HEK293 (cell line): ENCODE results near the gene AQP1.

Experiments used
- CTCF ChIA-PET: fragments of 350-600 bp; formaldehyde crosslinking; extraction: SDS; loops from one replicate; lab custom pipeline; 2021; ENCODE audit warnings: antibody characterized with exemption; lab: Yijun Ruan, JAX
- POLR2A ChIA-PET: fragments of 300-600 bp; formaldehyde crosslinking; extraction: SDS; loops from one replicate; lab custom pipeline; 2020; ENCODE audit warnings: antibody characterized with exemption, inconsistent platforms; lab: Yijun Ruan, JAX
- H3K27ac ChIP-seq: fragments of 200-500 bp; sonication (Bioruptor generic); 2 replicates; pipeline ENCODE4 v1.5.1; 2014; ENCODE audit warnings: low read depth, low read length, control low read depth, inconsistent platforms; ENCODE audit errors: extremely low read depth
- H3K36me3 ChIP-seq, 2 experiments: fragments of 200-500 bp in 1 of 2; sonication (Bioruptor generic) in 1 of 2; 1 replicate in 1 of 2; 2 replicates in 1 of 2; pipeline ENCODE4 v1.5.1; 2014 to 2017; ENCODE audit warnings: inconsistent platforms in 2 of 2, low read length in 2 of 2; ENCODE audit not compliant: control insufficient read depth in 2 of 2, insufficient read depth in 1 of 2
- H3K4me1 ChIP-seq: fragments of 200-500 bp; sonication (Bioruptor generic); 2 replicates; pipeline ENCODE4 v1.5.1; 2014; ENCODE audit warnings: mild to moderate bottlenecking, low read length, inconsistent platforms; ENCODE audit not compliant: control insufficient read depth, insufficient read depth
- H3K4me3 ChIP-seq: 2 replicates; pipeline ENCODE4 v1.5.1; 2011; ENCODE audit warnings: low read depth, mild to moderate bottlenecking, control low read depth, low read length, moderate library complexity
- H3K9me3 ChIP-seq: fragments of 200-500 bp; sonication (Bioruptor generic); 2 replicates; pipeline ENCODE4 v1.5.1; 2014; ENCODE audit warnings: low read depth, low read length, inconsistent platforms; ENCODE audit not compliant: control insufficient read depth, insufficient read depth
- FEZF1 ChIP-seq: fragments of 450-650 bp; formaldehyde crosslinking; IDR thresholded peaks from 2 replicates; pipeline ENCODE4 v1.5.1; 2016; ENCODE audit warnings: missing biosample characterization, missing genetic modification characterization
- GLI4 ChIP-seq: fragments of 450-650 bp; formaldehyde crosslinking; IDR thresholded peaks from 2 replicates; pipeline ENCODE4 v1.5.1; 2016; ENCODE audit warnings: missing biosample characterization, missing genetic modification characterization
- KLF10 ChIP-seq: fragments of 450-650 bp; IDR thresholded peaks from 2 replicates; pipeline ENCODE4 v1.5.1; 2018; ENCODE audit warnings: missing biosample characterization, mild to moderate bottlenecking, missing genetic modification characterization
- MEIS1 ChIP-seq: sonication (generic); formaldehyde crosslinking; IDR thresholded peaks from 2 replicates; pipeline ENCODE4 v1.8.1; 2022; ENCODE audit warnings: missing genetic modification reagents, mild to moderate bottlenecking, borderline replicate concordance
- MYNN ChIP-seq: fragments of 450-650 bp; formaldehyde crosslinking; IDR thresholded peaks from 2 replicates; pipeline ENCODE4 v1.5.1; 2016; ENCODE audit warnings: missing biosample characterization, missing genetic modification characterization, borderline replicate concordance
- ZIC2 ChIP-seq: fragments of 450-650 bp; formaldehyde crosslinking; IDR thresholded peaks from 2 replicates; pipeline ENCODE4 v1.5.1; 2016; ENCODE audit warnings: missing biosample characterization, missing genetic modification characterization
- ZNF10 ChIP-seq: fragments of 450-650 bp; formaldehyde crosslinking; IDR thresholded peaks from 2 replicates; pipeline ENCODE4 v1.5.1; 2017; ENCODE audit warnings: missing biosample characterization, missing genetic modification characterization
- ZNF157 ChIP-seq: fragments of 450-650 bp; formaldehyde crosslinking; IDR thresholded peaks from 2 replicates; pipeline ENCODE4 v1.5.1; 2016; ENCODE audit warnings: missing biosample characterization, missing genetic modification characterization
- ZNF202 ChIP-seq: fragments of 450-650 bp; formaldehyde crosslinking; IDR thresholded peaks from 2 replicates; pipeline ENCODE4 v1.5.1; 2016; ENCODE audit warnings: missing biosample characterization, missing genetic modification characterization, borderline replicate concordance
- ZNF248 ChIP-seq: fragments of 450-650 bp; formaldehyde crosslinking; IDR thresholded peaks from 2 replicates; pipeline ENCODE4 v1.5.1; 2017; ENCODE audit warnings: missing biosample characterization, missing genetic modification characterization
- ZNF530 ChIP-seq: fragments of 450-650 bp; formaldehyde crosslinking; IDR thresholded peaks from 2 replicates; pipeline ENCODE4 v1.5.1; 2016; ENCODE audit warnings: low read depth, missing biosample characterization, missing genetic modification characterization
- ZNF585B ChIP-seq: fragments of 450-650 bp; formaldehyde crosslinking; IDR thresholded peaks from 2 replicates; pipeline ENCODE4 v1.5.1; 2016; ENCODE audit warnings: missing biosample characterization, missing genetic modification characterization
- ZNF600 ChIP-seq: fragments of 450-650 bp; formaldehyde crosslinking; IDR thresholded peaks from 2 replicates; pipeline ENCODE4 v1.5.1; 2016; ENCODE audit warnings: missing biosample characterization, missing genetic modification characterization
- ZNF623 ChIP-seq: fragments of 450-650 bp; formaldehyde crosslinking; IDR thresholded peaks from 2 replicates; pipeline ENCODE4 v1.5.1; 2016; ENCODE audit warnings: missing biosample characterization, missing genetic modification characterization
- TF ChIP-seq, protein P1 (sequence below): fragments of 450-650 bp; formaldehyde crosslinking; IDR thresholded peaks from 2 replicates; pipeline ENCODE4 v1.5.1; 2016; ENCODE audit warnings: missing biosample characterization, missing genetic modification characterization
- TF ChIP-seq, protein P2 (sequence below): fragments of 450-650 bp; formaldehyde crosslinking; IDR thresholded peaks from 2 replicates; pipeline ENCODE4 v1.5.1; 2016; ENCODE audit warnings: missing biosample characterization, missing genetic modification characterization, borderline replicate concordance

The AQP1 gene

DNA sequence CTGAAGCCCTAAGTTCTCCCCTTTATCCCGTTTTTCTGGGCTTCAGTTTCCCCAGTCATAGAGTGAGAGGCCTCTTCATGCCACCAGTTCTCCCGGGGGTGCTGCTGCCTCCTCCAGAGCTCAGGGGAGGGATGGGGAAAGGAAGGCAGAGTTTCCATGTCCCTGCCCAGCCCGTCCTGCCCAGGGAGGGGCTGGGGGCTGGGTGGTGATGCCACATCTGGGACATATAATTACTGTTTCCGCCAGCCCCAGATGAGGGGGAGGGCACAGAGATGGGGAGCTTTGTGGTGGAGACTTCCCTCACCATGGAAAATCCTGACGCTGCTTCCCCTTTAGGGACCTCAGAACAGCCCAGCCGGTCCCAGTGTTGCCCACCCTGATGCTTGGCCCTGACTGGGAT lies 4.1 kb downstream of the AQP1 start:
- POLR2A ChIA-PET, result no interaction called here

DNA sequence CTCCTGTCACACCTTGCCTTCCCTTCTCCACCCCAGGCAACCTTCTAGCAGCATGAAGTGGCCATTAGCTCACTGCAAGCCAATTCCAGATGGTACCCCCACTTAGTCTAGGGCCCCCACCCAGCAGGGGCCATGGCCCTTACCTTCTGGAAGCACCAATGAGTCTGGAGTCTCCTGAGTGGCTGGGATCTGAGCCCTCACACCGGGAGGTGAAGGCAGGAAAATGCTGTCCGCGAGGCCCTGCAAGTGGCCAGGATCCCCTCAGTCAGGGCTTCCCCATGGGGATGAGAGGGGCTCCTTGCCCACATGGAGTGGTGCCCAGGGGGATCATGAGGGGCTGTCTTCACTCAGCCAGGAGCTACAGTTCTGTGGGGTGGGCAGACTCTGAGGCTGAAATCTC lies 4.6 kb downstream of the AQP1 start:
- Histone ChIP-seq H3K36me3 (no peaks in the 10 kb centered on the region), H3K9me3 (no peaks in the 10 kb centered on the region), H3K4me1 (no peaks in the 10 kb centered on the region), H3K4me3 (no peak overlapping the region), H3K27ac (no peak overlapping the region)
- TF ChIP-seq, protein P1, sequence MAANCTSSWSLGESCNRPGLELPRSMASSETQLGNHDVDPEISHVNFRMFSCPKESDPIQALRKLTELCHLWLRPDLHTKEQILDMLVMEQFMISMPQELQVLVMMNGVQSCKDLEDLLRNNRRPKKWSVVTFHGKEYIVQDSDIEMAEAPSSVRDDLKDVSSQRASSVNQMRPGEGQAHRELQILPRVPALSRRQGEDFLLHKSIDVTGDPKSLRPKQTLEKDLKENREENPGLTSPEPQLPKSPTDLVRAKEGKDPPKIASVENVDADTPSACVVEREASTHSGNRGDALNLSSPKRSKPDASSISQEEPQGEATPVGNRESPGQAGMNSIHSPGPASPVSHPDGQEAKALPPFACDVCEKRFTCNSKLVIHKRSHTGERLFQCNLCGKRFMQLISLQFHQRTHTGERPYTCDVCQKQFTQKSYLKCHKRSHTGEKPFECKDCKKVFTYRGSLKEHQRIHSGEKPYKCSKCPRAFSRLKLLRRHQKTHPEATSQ (tag by site-specific recombination), result no peak
- TF ChIP-seq GLI4 (tag by site-specific recombination) (no peak), ZIC2 (tag by site-specific recombination) (peak; percentile 79), FEZF1 (no peak)
- ChIA-PET POLR2A (no interaction called here), CTCF (no interaction called here)

More for the DNA sequence above, 4.1 kb downstream of the AQP1 start:
- H3K27ac ChIP-seq, result no peak overlapping the region
- H3K4me3 ChIP-seq, result no peak overlapping the region
- CTCF ChIA-PET, result interaction anchor here (0.6 kb wide), 1 partner anchor 676 kb away, joined by 4 read pairs; no protein-coding TSS in a partner anchor
- no peaks in the 10 kb centered on the region for H3K36me3 ChIP-seq
- no peak for TF ChIP-seq ZNF157 (tag by site-specific recombination)
- no peak for TF ChIP-seq ZNF623 (tag by site-specific recombination)
- TF ChIP-seq, all 188 proteins: peak for 0
- no peaks in the 10 kb centered on the region for H3K4me1 ChIP-seq
- no peaks in the 10 kb centered on the region for H3K9me3 ChIP-seq

DNA sequence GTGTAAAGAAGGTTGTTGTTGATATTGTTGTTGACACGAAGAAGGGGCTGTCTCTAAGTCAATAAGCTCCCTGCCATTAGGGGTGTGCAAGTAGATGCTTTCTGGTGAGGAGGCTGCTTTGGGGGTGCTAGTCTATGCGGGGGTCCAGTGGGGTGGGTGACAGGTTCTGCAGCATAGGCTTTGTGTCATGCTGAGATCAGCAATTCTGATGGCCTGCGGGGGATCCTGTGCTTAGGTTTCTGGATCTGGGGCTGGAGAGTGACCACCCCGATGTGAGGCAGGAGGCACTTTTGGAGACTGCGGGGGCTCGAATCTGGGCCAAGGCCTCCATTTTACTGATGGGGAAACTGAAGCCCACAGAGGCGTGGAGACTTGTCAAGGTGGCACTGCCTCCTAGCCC lies 5.1 kb downstream of the AQP1 start:
- Histone ChIP-seq H3K4me3 (no peak overlapping the region), H3K9me3 (no peaks in the 10 kb centered on the region), H3K27ac (no peak overlapping the region), H3K36me3 (no peaks in the 10 kb centered on the region)
- no peak for TF ChIP-seq MEIS1 (CRISPR knock-in tag)
- no peak for TF ChIP-seq MYNN (tag by site-specific recombination)
- TF ChIP-seq ZNF202, result no peak
- TF ChIP-seq ZNF10 (tag by site-specific recombination), result no peak
- TF ChIP-seq ZNF600 (tag by site-specific recombination), result no peak
- no peak for TF ChIP-seq KLF10 (tag by site-specific recombination)
- no peak for TF ChIP-seq ZNF585B (tag by site-specific recombination)
- TF ChIP-seq, all 188 proteins: peak for 0
- POLR2A ChIA-PET, result no interaction called here
- H3K4me1 ChIP-seq, result no peaks in the 10 kb centered on the region
- CTCF ChIA-PET, result no interaction called here

DNA sequence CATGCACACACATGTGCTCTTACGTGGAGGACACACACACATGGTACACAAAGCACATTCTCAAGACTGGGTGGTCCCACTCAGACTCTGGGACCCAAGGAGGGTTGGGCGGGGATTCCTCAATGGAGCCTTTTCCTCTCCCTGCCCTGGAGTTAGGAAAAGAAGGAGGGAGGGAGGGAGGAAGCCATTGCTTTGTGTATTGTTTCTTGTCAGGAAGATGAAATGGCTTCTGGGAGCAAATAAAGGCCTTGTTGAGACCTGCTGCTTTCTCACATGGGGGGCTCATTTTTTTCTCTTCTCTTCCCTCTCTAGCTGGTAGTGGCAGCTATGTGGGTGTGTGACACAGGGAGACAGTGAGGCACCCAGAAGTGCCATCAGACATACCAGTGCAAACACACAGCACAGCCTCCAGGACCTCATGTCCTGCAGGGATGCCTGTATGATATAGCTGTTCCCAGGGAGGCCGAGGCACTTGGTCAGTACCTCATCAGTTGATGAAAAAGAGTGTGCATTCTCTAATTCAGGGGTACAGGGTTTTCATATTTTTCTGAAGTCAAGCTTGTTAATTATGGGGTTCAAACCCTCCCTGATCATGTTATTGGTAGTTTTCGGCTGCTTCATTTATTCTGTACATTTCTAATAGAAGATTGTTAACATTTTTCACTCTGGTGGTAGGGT lies 5.7 kb downstream of the AQP1 start:
- CTCF ChIA-PET, result interaction anchor here (0.7 kb wide), 2 partner anchors 197 to 1465 kb away, joined by 3 read pairs; no protein-coding TSS in a partner anchor
- Histone ChIP-seq H3K36me3 (no peaks in the 10 kb centered on the region), H3K9me3 (no peaks in the 10 kb centered on the region), H3K4me1 (no peaks in the 10 kb centered on the region)
- POLR2A ChIA-PET, result no interaction called here
- TF ChIP-seq ZNF10 (tag by site-specific recombination) (peak; percentile 62; the same call in 1 of the 2 replicates), ZNF530 (no peak), GLI4 (tag by site-specific recombination) (no peak), ZNF248 (tag by site-specific recombination) (no peak)
- TF ChIP-seq, protein P2, sequence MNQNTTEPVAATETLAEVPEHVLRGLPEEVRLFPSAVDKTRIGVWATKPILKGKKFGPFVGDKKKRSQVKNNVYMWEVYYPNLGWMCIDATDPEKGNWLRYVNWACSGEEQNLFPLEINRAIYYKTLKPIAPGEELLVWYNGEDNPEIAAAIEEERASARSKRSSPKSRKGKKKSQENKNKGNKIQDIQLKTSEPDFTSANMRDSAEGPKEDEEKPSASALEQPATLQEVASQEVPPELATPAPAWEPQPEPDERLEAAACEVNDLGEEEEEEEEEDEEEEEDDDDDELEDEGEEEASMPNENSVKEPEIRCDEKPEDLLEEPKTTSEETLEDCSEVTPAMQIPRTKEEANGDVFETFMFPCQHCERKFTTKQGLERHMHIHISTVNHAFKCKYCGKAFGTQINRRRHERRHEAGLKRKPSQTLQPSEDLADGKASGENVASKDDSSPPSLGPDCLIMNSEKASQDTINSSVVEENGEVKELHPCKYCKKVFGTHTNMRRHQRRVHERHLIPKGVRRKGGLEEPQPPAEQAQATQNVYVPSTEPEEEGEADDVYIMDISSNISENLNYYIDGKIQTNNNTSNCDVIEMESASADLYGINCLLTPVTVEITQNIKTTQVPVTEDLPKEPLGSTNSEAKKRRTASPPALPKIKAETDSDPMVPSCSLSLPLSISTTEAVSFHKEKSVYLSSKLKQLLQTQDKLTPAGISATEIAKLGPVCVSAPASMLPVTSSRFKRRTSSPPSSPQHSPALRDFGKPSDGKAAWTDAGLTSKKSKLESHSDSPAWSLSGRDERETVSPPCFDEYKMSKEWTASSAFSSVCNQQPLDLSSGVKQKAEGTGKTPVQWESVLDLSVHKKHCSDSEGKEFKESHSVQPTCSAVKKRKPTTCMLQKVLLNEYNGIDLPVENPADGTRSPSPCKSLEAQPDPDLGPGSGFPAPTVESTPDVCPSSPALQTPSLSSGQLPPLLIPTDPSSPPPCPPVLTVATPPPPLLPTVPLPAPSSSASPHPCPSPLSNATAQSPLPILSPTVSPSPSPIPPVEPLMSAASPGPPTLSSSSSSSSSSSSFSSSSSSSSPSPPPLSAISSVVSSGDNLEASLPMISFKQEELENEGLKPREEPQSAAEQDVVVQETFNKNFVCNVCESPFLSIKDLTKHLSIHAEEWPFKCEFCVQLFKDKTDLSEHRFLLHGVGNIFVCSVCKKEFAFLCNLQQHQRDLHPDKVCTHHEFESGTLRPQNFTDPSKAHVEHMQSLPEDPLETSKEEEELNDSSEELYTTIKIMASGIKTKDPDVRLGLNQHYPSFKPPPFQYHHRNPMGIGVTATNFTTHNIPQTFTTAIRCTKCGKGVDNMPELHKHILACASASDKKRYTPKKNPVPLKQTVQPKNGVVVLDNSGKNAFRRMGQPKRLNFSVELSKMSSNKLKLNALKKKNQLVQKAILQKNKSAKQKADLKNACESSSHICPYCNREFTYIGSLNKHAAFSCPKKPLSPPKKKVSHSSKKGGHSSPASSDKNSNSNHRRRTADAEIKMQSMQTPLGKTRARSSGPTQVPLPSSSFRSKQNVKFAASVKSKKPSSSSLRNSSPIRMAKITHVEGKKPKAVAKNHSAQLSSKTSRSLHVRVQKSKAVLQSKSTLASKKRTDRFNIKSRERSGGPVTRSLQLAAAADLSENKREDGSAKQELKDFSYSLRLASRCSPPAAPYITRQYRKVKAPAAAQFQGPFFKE (tag by site-specific recombination), result no peak
- TF ChIP-seq, all 188 proteins: peak for 1
- H3K27ac ChIP-seq, result no peak overlapping the region
- H3K4me3 ChIP-seq, result no peak overlapping the region
